K562 (cell line): ENCODE measurements around the gene TRMT1. TPM values are rescaled to one million over a fixed set of nuclear protein-coding genes. Genes with fewer than 3 reads are reported as not detected.

Source experiments
- ATAC-seq: fragments of 200-7000 bp; cut with Tn5 transposase; 3 replicates; pipeline ENCODE4 v1.9.1; 2020; ENCODE audit warnings: moderate library complexity
- BruUV-seq: library from RNA; stranded (reverse); fragments of 400-500 nt; replicated peaks from 2 replicates; lab custom pipeline; 2021; lab: Mats Ljungman, UMichigan
- CTCF ChIA-PET: fragments of 300-600 bp; formaldehyde crosslinking; extraction: SDS; loops from one replicate; lab custom pipeline; 2021; ENCODE audit warnings: low intra/inter-chr PET ratio; lab: Yijun Ruan, JAX
- POLR2A ChIA-PET: fragments of 300-600, 350-650 bp; sonication (Branson Sonifier 250); formaldehyde crosslinking; extraction: SDS; loops from one replicate; lab custom pipeline; 2021; ENCODE audit warnings: antibody characterized with exemption, inconsistent platforms; lab: Yijun Ruan, JAX
- DNase-seq, 4 experiments: peaks; one replicate each; pipeline versions ENCODE4 v3.0.0 to v3.0.0-alpha.2; 2011 to 2018; ENCODE audit warnings: low spot score in 3 of 4, mixed read lengths in 3 of 4; ENCODE audit errors: extremely low read depth in 1 of 4
- FAIRE-seq: peaks from 2 replicates; lab custom pipeline; 2011; peaks lifted over from hg19 to GRCh38; lab: Jason Lieb, UNC
- H2AFZ ChIP-seq: 2 replicates; pipeline ENCODE4 v1.6.0; 2011; ENCODE audit warnings: low read depth, low read length, control low read depth, inconsistent platforms
- H3K27ac ChIP-seq: fragments of 200-600 bp; 3 replicates; pipeline ENCODE4 v1.8.0; 2011; ENCODE audit warnings: low read depth, mild to moderate bottlenecking, control low read depth, inconsistent platforms, low read length, moderate library complexity, mixed read lengths; ENCODE audit errors: extremely low read depth
- H3K27me3 ChIP-seq, 2 experiments: fragments of 300-600 bp in 1 of 2; 2 replicates in 1 of 2; 3 replicates in 1 of 2; pipeline versions ENCODE4 v1.6.0 to v1.8.0; 2011; ENCODE audit warnings: inconsistent platforms in 2 of 2, low read length in 2 of 2, mild to moderate bottlenecking in 1 of 2, mixed read lengths in 1 of 2, moderate library complexity in 1 of 2; ENCODE audit not compliant: control insufficient read depth in 2 of 2, insufficient read depth in 2 of 2
- H3K36me3 ChIP-seq: fragments of 300-600 bp; 3 replicates; pipeline ENCODE4 v1.8.0; 2011; ENCODE audit warnings: mild to moderate bottlenecking, low read length, inconsistent platforms; ENCODE audit not compliant: control insufficient read depth, insufficient read depth
- H3K4me1 ChIP-seq, 2 experiments: fragments of 200-600 bp in 1 of 2; replicated peaks in 1 of 2; 2 replicates in 1 of 2; 3 replicates in 1 of 2; pipeline versions ENCODE4 v1.5.1 to v1.8.0; 2011; ENCODE audit warnings: inconsistent platforms in 2 of 2, low read length in 2 of 2, mild to moderate bottlenecking in 1 of 2, mixed read lengths in 1 of 2, moderate library complexity in 1 of 2; ENCODE audit not compliant: control insufficient read depth in 2 of 2, insufficient read depth in 2 of 2
- H3K4me2 ChIP-seq: 2 replicates; pipeline ENCODE4 v1.6.1; 2011; ENCODE audit warnings: low read length, control low read depth, inconsistent platforms, mixed read lengths; ENCODE audit not compliant: insufficient read depth
- H3K4me3 ChIP-seq: fragments of 200-600 bp; sonication (generic), shearing (Covaris generic); 2 replicates; pipeline ENCODE4 v1.5.1; 2016; ENCODE audit warnings: control low read depth, inconsistent platforms
- H3K79me2 ChIP-seq: fragments of 200-600 bp; 3 replicates; pipeline ENCODE4 v1.8.0; 2011; ENCODE audit warnings: low read length, inconsistent platforms; ENCODE audit not compliant: control insufficient read depth, insufficient read depth
- H3K9ac ChIP-seq, 2 experiments: 2 replicates each; pipeline versions ENCODE4 v1.6.0 to v1.6.1; 2011; ENCODE audit warnings: low read depth in 2 of 2, low read length in 2 of 2, control low read depth in 1 of 2, inconsistent platforms in 1 of 2, mild to moderate bottlenecking in 1 of 2, mixed read lengths in 1 of 2; ENCODE audit not compliant: insufficient read depth in 1 of 2
- H3K9me1 ChIP-seq: one replicate; pipeline ENCODE4 v1.6.0; 2011; ENCODE audit warnings: inconsistent platforms, mild to moderate bottlenecking, low read length, moderate library complexity; ENCODE audit not compliant: control insufficient read depth, insufficient read depth
- H3K9me3 ChIP-seq: replicated peaks from 2 replicates; pipeline ENCODE4 v1.5.1; 2011; ENCODE audit warnings: low read depth, low read length, inconsistent platforms; ENCODE audit not compliant: control insufficient read depth, insufficient read depth
- H4K20me1 ChIP-seq: replicated peaks from 2 replicates; pipeline ENCODE4 v1.6.1; 2011; ENCODE audit warnings: low read length, inconsistent platforms, mixed read lengths; ENCODE audit not compliant: control insufficient read depth, insufficient read depth
- HMGXB4 ChIP-seq: sonication (generic); formaldehyde crosslinking; IDR thresholded peaks from 2 replicates; pipeline ENCODE4 v1.8.1; 2023; ENCODE audit warnings: mild to moderate bottlenecking, missing genetic modification reagents
- IRF9 ChIP-seq: fragments of 450-650 bp; IDR thresholded peaks from 2 replicates; pipeline ENCODE4 v1.6.1; 2016; ENCODE audit warnings: missing biosample characterization, missing genetic modification characterization
- PRDM10 ChIP-seq: fragments of 450-650 bp; IDR thresholded peaks from 2 replicates; pipeline ENCODE4 v1.6.1; 2018; ENCODE audit not compliant: partially characterized antibody
- ZC3H11A ChIP-seq: IDR thresholded peaks from 2 replicates; pipeline ENCODE4 v1.6.1; 2012; ENCODE audit warnings: low read depth, low read length, improper control_type of control experiment
- ZFX ChIP-seq: sonication (generic); formaldehyde crosslinking; IDR thresholded peaks from 2 replicates; pipeline ENCODE4 v1.8.0; 2022; ENCODE audit warnings: mild to moderate bottlenecking, missing genetic modification reagents, moderate library complexity
- WGBS: fragments of 100-300 bp; shearing (Covaris generic); methylation state at CpG from one replicate; pipeline ENCODE4 v1.1.6; 2016; ENCODE audit warnings: low coverage, mixed read lengths; ENCODE audit not compliant: insufficient coverage; ENCODE audit errors: missing lambda C conversion rate; 5-methylcytosine and 5-hydroxymethylcytosine counted together
- in situ Hi-C: fragments of 300-500 bp; cut with MboI; formaldehyde crosslinking; loops from 4 replicates; pipeline ENCODE4 v1.15.0; 2018; ENCODE audit warnings: inconsistent platforms, mixed read lengths
- intact Hi-C: fragments of 100-400 bp; cut with micrococcal nuclease; formaldehyde crosslinking; loops from 2 replicates; pipeline ENCODE4 v1.14.2; 2022
- polyA plus RNA-seq, 8 experiments: library from polyadenylated mRNA; depleted of rRNA in 4 of 8; stranded (reverse) in 5 of 8; unstranded in 3 of 8; fragments of >200 nt; fragmentation: Nextera tagmentation in 2 of 8; fragmentation: Illumina TruSeq in 1 of 8; extraction: Ambion mirVana in 2 of 8; extraction: Trizol in 1 of 8; gene quantifications; 2 replicates each; pipeline versions ENCODE4 v1.2.1 to v1.2.3, GENCODE V29; 2011 to 2014; ENCODE audit warnings: inconsistent platforms in 1 of 8, missing spikeins in 1 of 8
- total RNA-seq, 7 experiments: library from RNA; depleted of rRNA in 6 of 7; stranded (reverse); fragments of >200 nt in 6 of 7; fragmentation: Illumina TruSeq in 2 of 7; extraction: Trizol in 2 of 7; gene quantifications; 2 replicates each; pipeline versions ENCODE4 v1.2.1 to v1.2.3, GENCODE V29; 2011 to 2021; ENCODE audit warnings: low replicate concordance in 1 of 7

TRMT1 gene
- total and polyA plus RNA-seq, 9 of the 15 experiments (the other 6 are each of a cell fraction or from before 2014, with no cell fraction given): 5.8 to 158 (median 54.3) TPM

- Histone ChIP-seq H4K20me1 (no peaks in the 10 kb centered on the region), H3K9ac (peak overlapping the region in 1 of 2 experiments; percentile 81; a peak in 2 of 4 replicates), H3K27ac (no peak overlapping the region), H3K4me2 (no peak overlapping the region), H3K9me3 (no peaks in the 10 kb centered on the region), H3K4me1 (peaks cover 34 to 79% of the 10 kb centered on the region in 2 experiments), H3K4me3 (no peak overlapping the region), H2AFZ (no peak overlapping the region), H3K79me2 (no peaks in the 10 kb centered on the region), H3K27me3 (no peaks in the 10 kb centered on the region), H3K9me1 (no peaks in the 10 kb centered on the region), H3K36me3 (peaks cover 46% of the 10 kb centered on the region; the same call in 2 of the 3 replicates)
- BruUV-seq: no TSS peak
- POLR2A ChIA-PET: interaction anchor here (1.1 kb wide), 1 partner anchor 10 kb away, joined by 4 read pairs; no protein-coding TSS in a partner anchor
- in situ Hi-C loops: no loop called here
- FAIRE-seq: no peak
- TF ChIP-seq IRF9 (no peak), ZFX (0 out of 2 replicates have a peak, but pooled peaks have one; percentile 13), ZC3H11A (no peak)
- 67% methylated on average over 5 of the region's 6 CpGs for WGBS
- intact Hi-C loops: no loop called here
- DNase-seq: no peak
- ATAC-seq: no peak
- CTCF ChIA-PET: no interaction called here
These were observed 39.8 kb downstream of the TRMT1 start for GRCh38 chr19:13076787-13077186.

GRCh38 chr19:13076320-13076719 is 40.2 kb downstream of the TRMT1 start:
- ATAC-seq: no peak
- Histone ChIP-seq H3K79me2 (0 out of 3 replicates have a peak, but pooled peaks cover 2% of the 10 kb centered on the region), H3K4me3 (no peak overlapping the region), H3K27ac (no peak overlapping the region), H3K9me1 (no peaks in the 10 kb centered on the region), H4K20me1 (no peaks in the 10 kb centered on the region), H2AFZ (no peak overlapping the region), H3K4me2 (no peak overlapping the region), H3K9me3 (no peaks in the 10 kb centered on the region), H3K9ac (peak overlapping the region in 1 of 2 experiments; percentile 81; a peak in 2 of 4 replicates), H3K4me1 (peaks cover 34 to 78% of the 10 kb centered on the region in 2 experiments), H3K27me3 (no peaks in the 10 kb centered on the region), H3K36me3 (peaks cover 42% of the 10 kb centered on the region; the same call in 2 of the 3 replicates)
- intact Hi-C loops: no loop called here
- ChIA-PET POLR2A (no interaction called here), CTCF (no interaction called here)
- TSS peak; percentile 39 for BruUV-seq
- no peak for TF ChIP-seq HMGXB4 (CRISPR knock-in tag)
- TF ChIP-seq PRDM10: peak; percentile 93
- no peak for DNase-seq
- WGBS: 79% methylated on average over 8 of the region's 8 CpGs
- in situ Hi-C loops: no loop called here
- no peak for FAIRE-seq
